C4-2B (cell line): ENCODE results near the gene PLEKHA1.
A peak's percentile ranks its signal among the peaks of the same experiment; 100 is the strongest.

Experiments
- CTCF ChIP-seq: fragments of 450-650 bp; conservative IDR thresholded peaks from 2 replicates; pipeline ENCODE4 v1.5.1; 2017; ENCODE audit warnings: mild to moderate bottlenecking
- ZFX ChIP-seq: fragments of 450-650 bp; IDR thresholded peaks from 2 replicates; pipeline ENCODE4 v1.6.1; 2017

- TF ChIP-seq CTCF = peak; percentile 84
- TF ChIP-seq ZFX = no peak
These were observed 32.0 kb upstream of the PLEKHA1 start for GRCh38 chr10:122342293-122343134.
